H1 (cell line): Measurements from ENCODE around the gene KCNH8. TPM values are rescaled to one million over a fixed set of nuclear protein-coding genes. Genes with fewer than 3 reads are reported as not detected.

Source experiments
- SUZ12 ChIP-seq: fragments of 200-600 bp; sonication (generic); IDR thresholded peaks from 2 replicates; pipeline ENCODE4 v1.6.1; 2012; ENCODE audit warnings: mild to moderate bottlenecking, inconsistent platforms, low read length, moderate library complexity, mixed read lengths
- TBP ChIP-seq: IDR thresholded peaks from 2 replicates; pipeline ENCODE4 v1.6.1; 2011; ENCODE audit warnings: low read depth, low read length, improper control_type of control experiment
- polyA plus RNA-seq, 7 experiments: library from polyadenylated mRNA; depleted of rRNA in 3 of 7; stranded (reverse) in 5 of 7; unstranded in 2 of 7; fragments of >200 nt in 5 of 7; fragments of 200-250 nt in 2 of 7; gene quantifications; 1 replicate in 5 of 7; 2 replicates in 1 of 7; 4 replicates in 1 of 7; pipeline versions ENCODE4 v1.2.1 to v1.2.3, GENCODE V29; 2011 to 2013; ENCODE audit warnings: missing spikeins in 2 of 7, mixed read lengths in 2 of 7
- total RNA-seq: library from RNA; stranded (reverse); fragmentation: NEBNext Ultra II Directional; extraction: Animal tissue kit (Norgen Biotek cat#: 25700); gene quantifications from 2 replicates; pipeline ENCODE4 v1.2.1, GENCODE V29; 2021
- TF ChIP-seq, protein P1 (sequence below): fragments of 300-600 bp; sonication (generic); IDR thresholded peaks from 2 replicates; pipeline ENCODE4 v1.7.1; 2012; ENCODE audit warnings: low read length, moderate library complexity, mild to moderate bottlenecking, inconsistent platforms; ENCODE audit not compliant: insufficient replicate concordance

Gene KCNH8
- total and polyA plus RNA-seq, 2 of the 8 experiments (the other 6 are each of a cell fraction or from before 2014, with no cell fraction given): 2.2 to 2.4 TPM

DNA sequence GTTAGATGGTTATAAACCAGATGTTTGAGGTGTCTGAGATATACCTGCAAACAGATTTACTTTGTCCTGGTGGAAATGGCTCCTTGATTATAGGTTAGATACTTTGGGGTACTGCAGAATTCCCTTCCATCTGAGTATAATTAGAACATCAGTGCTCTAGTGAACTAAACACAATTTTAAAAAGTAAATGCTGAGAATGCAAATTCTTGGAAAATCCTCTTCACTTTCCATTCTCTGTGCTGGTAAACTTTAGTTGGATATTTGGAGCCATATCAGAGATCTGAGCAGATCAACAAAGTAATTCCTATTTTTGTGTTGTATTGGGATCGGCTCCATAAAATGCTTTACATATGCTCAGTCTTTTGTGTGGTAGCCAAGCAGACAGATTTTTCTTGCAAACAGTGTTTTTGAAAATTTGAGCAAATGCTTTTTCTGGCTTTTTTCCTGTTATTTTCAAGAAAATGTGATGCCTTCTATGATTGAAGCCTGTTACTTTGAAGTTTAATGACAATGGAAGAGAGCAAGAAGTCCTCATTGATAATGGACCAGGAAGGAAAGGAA is 37.9 kb upstream of the KCNH8 start (continued):
- TF ChIP-seq, protein P1, sequence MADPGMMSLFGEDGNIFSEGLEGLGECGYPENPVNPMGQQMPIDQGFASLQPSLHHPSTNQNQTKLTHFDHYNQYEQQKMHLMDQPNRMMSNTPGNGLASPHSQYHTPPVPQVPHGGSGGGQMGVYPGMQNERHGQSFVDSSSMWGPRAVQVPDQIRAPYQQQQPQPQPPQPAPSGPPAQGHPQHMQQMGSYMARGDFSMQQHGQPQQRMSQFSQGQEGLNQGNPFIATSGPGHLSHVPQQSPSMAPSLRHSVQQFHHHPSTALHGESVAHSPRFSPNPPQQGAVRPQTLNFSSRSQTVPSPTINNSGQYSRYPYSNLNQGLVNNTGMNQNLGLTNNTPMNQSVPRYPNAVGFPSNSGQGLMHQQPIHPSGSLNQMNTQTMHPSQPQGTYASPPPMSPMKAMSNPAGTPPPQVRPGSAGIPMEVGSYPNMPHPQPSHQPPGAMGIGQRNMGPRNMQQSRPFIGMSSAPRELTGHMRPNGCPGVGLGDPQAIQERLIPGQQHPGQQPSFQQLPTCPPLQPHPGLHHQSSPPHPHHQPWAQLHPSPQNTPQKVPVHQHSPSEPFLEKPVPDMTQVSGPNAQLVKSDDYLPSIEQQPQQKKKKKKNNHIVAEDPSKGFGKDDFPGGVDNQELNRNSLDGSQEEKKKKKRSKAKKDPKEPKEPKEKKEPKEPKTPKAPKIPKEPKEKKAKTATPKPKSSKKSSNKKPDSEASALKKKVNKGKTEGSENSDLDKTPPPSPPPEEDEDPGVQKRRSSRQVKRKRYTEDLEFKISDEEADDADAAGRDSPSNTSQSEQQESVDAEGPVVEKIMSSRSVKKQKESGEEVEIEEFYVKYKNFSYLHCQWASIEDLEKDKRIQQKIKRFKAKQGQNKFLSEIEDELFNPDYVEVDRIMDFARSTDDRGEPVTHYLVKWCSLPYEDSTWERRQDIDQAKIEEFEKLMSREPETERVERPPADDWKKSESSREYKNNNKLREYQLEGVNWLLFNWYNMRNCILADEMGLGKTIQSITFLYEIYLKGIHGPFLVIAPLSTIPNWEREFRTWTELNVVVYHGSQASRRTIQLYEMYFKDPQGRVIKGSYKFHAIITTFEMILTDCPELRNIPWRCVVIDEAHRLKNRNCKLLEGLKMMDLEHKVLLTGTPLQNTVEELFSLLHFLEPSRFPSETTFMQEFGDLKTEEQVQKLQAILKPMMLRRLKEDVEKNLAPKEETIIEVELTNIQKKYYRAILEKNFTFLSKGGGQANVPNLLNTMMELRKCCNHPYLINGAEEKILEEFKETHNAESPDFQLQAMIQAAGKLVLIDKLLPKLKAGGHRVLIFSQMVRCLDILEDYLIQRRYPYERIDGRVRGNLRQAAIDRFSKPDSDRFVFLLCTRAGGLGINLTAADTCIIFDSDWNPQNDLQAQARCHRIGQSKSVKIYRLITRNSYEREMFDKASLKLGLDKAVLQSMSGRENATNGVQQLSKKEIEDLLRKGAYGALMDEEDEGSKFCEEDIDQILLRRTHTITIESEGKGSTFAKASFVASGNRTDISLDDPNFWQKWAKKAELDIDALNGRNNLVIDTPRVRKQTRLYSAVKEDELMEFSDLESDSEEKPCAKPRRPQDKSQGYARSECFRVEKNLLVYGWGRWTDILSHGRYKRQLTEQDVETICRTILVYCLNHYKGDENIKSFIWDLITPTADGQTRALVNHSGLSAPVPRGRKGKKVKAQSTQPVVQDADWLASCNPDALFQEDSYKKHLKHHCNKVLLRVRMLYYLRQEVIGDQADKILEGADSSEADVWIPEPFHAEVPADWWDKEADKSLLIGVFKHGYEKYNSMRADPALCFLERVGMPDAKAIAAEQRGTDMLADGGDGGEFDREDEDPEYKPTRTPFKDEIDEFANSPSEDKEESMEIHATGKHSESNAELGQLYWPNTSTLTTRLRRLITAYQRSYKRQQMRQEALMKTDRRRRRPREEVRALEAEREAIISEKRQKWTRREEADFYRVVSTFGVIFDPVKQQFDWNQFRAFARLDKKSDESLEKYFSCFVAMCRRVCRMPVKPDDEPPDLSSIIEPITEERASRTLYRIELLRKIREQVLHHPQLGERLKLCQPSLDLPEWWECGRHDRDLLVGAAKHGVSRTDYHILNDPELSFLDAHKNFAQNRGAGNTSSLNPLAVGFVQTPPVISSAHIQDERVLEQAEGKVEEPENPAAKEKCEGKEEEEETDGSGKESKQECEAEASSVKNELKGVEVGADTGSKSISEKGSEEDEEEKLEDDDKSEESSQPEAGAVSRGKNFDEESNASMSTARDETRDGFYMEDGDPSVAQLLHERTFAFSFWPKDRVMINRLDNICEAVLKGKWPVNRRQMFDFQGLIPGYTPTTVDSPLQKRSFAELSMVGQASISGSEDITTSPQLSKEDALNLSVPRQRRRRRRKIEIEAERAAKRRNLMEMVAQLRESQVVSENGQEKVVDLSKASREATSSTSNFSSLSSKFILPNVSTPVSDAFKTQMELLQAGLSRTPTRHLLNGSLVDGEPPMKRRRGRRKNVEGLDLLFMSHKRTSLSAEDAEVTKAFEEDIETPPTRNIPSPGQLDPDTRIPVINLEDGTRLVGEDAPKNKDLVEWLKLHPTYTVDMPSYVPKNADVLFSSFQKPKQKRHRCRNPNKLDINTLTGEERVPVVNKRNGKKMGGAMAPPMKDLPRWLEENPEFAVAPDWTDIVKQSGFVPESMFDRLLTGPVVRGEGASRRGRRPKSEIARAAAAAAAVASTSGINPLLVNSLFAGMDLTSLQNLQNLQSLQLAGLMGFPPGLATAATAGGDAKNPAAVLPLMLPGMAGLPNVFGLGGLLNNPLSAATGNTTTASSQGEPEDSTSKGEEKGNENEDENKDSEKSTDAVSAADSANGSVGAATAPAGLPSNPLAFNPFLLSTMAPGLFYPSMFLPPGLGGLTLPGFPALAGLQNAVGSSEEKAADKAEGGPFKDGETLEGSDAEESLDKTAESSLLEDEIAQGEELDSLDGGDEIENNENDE: no peak
- TF ChIP-seq TBP: no peak
- no peak for TF ChIP-seq SUZ12
